Tibial artery (tissue), 4 donors: ENCODE data around the gene ZIC5.
A peak's percentile ranks its signal among the peaks of the same experiment; 100 is the strongest.

Experiments
- DNase-seq, 2 donors: peaks; one replicate each; pipeline ENCODE4 v3.0.0-alpha.2; 2019
- H3K27ac ChIP-seq, 2 donors: fragments of 200-600 bp; sonication (generic) in 1 of 2; 1 replicate in 1 of 2; 2 replicates in 1 of 2; pipeline ENCODE4 v1.5.1; 2018 to 2019; ENCODE audit warnings: mild to moderate bottlenecking in 1 of 2
- H3K27me3 ChIP-seq, 2 donors: fragments of 200-600 bp; sonication (generic) in 1 of 2; one replicate each; pipeline versions ENCODE4 v1.5.1 to v1.6.0; 2016 to 2019
- H3K36me3 ChIP-seq, 3 donors: fragments of 200-600 bp; sonication (generic) in 2 of 3; one replicate each; pipeline ENCODE4 v1.5.1; 2016 to 2019; ENCODE audit warnings: mild to moderate bottlenecking in 2 of 3
- H3K4me1 ChIP-seq, 4 donors: fragments of 200-600 bp; sonication (generic) in 2 of 4; 1 replicate in 3 of 4; 2 replicates in 1 of 4; pipeline ENCODE4 v1.5.1; 2016 to 2019
- H3K4me3 ChIP-seq, 2 donors: fragments of 200-600 bp; sonication (generic) in 1 of 2; 1 replicate in 1 of 2; 2 replicates in 1 of 2; pipeline ENCODE4 v1.5.1; 2018 to 2019; ENCODE audit warnings: mild to moderate bottlenecking in 2 of 2
- H3K9me3 ChIP-seq, 3 donors: fragments of 200-600 bp; sonication (generic) in 1 of 3; one replicate each; pipeline ENCODE4 v1.5.1; 2016 to 2019
- CTCF ChIP-seq, 2 experiments: fragments of 200-600 bp in 1 of 2; fragments of 450-650 bp in 1 of 2; IDR thresholded peaks; one replicate each; pipeline ENCODE4 v1.5.1; 2017 to 2019; ENCODE audit warnings: antibody characterized with exemption in 2 of 2, mild to moderate bottlenecking in 1 of 2, moderate library complexity in 1 of 2
- intact Hi-C: fragments of 100-400 bp; cut with DNase I; formaldehyde crosslinking; loops from one replicate; pipeline ENCODE4 v1.15.0; 2023; ENCODE audit warnings: low total_unique reads

The ZIC5 gene

GRCh38 chr13:99985241-99985874 is 13.8 kb upstream of the ZIC5 start:
- no peak for DNase-seq
- Histone ChIP-seq H3K27me3 (peaks cover 10 to 99% of the 10 kb centered on the region in 2 donors), H3K36me3 (no peaks in the 10 kb centered on the region), H3K27ac (no peak overlapping the region), H3K9me3 (peaks cover 0 to 7% (median 0%) of the 10 kb centered on the region in 3 donors), H3K4me1 (peaks cover 0 to 48% (median 38%) of the 10 kb centered on the region in 4 donors), H3K4me3 (no peak overlapping the region)
- intact Hi-C loops, result no loop called here
- TF ChIP-seq CTCF (IDR thresholded peaks at IDR 0.05), result no peak

- Histone ChIP-seq H3K4me1 (peaks cover 0 to 50% (median 41%) of the 10 kb centered on the region in 4 donors), H3K9me3 (peaks cover 0 to 7% (median 0%) of the 10 kb centered on the region in 3 donors), H3K4me3 (no peak overlapping the region), H3K36me3 (no peaks in the 10 kb centered on the region), H3K27me3 (peaks cover 10 to 99% of the 10 kb centered on the region in 2 donors), H3K27ac (no peak overlapping the region)
- DNase-seq, result no peak
- no peak for TF ChIP-seq CTCF (IDR thresholded peaks at IDR 0.05)
- intact Hi-C loops, result no loop called here
Observed at GRCh38 chr13:99984461-99985240, 13.1 kb upstream of the ZIC5 start.

- peaks cover 0 to 52% (median 39%) of the 10 kb centered on the region in 4 donors for H3K4me1 ChIP-seq
- no peak overlapping the region for H3K4me3 ChIP-seq
- no peak overlapping the region for H3K27ac ChIP-seq
- H3K27me3 ChIP-seq, result peaks cover 14 to 99% of the 10 kb centered on the region in 2 donors
- TF ChIP-seq CTCF (IDR thresholded peaks at IDR 0.05), result no peak
- H3K9me3 ChIP-seq, result peaks cover 0 to 7% (median 0%) of the 10 kb centered on the region in 3 donors
- intact Hi-C loops, result no loop called here
- no peak for DNase-seq
- no peaks in the 10 kb centered on the region for H3K36me3 ChIP-seq
Observed at GRCh38 chr13:99983499-99984401, 12.2 kb upstream of the ZIC5 start.

GRCh38 chr13:99982731-99983498 is 11.3 kb upstream of the ZIC5 start:
- TF ChIP-seq CTCF (IDR thresholded peaks at IDR 0.05), result no peak
- Histone ChIP-seq H3K9me3 (peaks cover 0 to 7% (median 0%) of the 10 kb centered on the region in 3 donors), H3K36me3 (no peaks in the 10 kb centered on the region), H3K4me1 (peaks cover 0 to 49% (median 39%) of the 10 kb centered on the region in 4 donors), H3K27ac (no peak overlapping the region), H3K4me3 (peak overlapping the region in 1 of 2 donors; percentile 67), H3K27me3 (peaks cover 22 to 99% of the 10 kb centered on the region in 2 donors)
- intact Hi-C loops, result no loop called here
- no peak for DNase-seq
